NOMO-1 (cell line): ENCODE measurements around the gene WNK2.

Experiments used
- DNase-seq, 2 experiments: peaks; one replicate each; lab custom pipeline; 2025; ENCODE audit not compliant: unreplicated experiment in 2 of 2; lab: John Stamatoyannopoulos, UW

The WNK2 gene

DNA sequence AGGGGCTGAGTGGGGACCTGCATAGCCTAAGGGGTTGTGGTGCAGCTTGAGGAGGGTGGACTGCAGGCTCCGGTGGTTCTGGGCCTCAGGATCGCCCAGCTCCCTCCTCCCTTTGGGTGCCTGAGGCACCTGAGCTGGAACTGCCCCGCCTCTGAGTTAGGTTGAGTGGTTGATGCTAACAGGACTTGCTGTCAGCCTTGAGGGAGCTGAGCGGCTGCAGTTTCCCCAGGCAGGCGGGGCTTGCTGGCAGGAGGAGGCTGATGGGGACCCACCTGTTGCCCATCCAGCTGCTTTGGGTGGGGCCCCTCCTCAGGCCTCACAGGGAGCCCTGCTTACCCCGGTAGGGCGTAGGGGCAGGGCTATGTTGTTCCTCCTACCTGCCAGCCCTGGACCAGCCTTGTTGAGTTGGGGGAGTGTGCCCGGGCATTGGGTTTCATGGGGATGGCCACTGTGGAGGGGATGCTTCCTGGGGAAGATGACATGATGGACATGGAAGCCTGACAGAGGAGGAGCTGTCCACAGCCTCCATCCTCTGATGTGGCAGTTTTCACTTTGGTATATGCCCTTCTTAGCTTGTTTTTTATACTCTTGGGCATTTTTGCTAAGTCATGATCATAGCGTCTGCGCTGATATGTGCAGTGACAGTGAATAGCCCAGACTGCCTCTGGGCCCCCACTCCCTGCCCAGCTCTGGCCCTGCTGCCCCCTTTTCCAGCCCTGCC lies 14.3 kb downstream of the WNK2 start:
- no peak for DNase-seq

GRCh38 chr9:93198838-93199625 lies 15.1 kb downstream of the WNK2 start:
- no peak for DNase-seq

- no peak for DNase-seq
Measured at GRCh38 chr9:93200449-93200742, 16.5 kb downstream of the WNK2 start.

DNA sequence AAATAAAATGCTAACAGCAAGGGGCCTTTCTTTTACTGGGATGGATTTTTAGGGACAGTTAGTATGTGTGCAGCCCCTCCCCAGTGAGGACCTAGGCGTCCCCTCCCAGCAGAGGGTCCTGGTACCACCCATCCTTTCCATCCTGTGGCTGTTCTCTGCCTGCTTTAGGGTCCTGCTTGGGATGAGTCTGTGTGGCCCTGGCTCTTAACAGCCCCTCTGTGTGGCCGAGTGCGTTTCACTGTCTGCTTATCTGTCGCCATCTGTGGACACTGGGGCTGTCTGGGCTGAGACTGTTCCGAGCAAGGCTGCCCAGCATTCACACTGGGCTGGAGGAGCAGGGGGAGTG lies 17.0 kb downstream of the WNK2 start:
- DNase-seq: no peak

DNA sequence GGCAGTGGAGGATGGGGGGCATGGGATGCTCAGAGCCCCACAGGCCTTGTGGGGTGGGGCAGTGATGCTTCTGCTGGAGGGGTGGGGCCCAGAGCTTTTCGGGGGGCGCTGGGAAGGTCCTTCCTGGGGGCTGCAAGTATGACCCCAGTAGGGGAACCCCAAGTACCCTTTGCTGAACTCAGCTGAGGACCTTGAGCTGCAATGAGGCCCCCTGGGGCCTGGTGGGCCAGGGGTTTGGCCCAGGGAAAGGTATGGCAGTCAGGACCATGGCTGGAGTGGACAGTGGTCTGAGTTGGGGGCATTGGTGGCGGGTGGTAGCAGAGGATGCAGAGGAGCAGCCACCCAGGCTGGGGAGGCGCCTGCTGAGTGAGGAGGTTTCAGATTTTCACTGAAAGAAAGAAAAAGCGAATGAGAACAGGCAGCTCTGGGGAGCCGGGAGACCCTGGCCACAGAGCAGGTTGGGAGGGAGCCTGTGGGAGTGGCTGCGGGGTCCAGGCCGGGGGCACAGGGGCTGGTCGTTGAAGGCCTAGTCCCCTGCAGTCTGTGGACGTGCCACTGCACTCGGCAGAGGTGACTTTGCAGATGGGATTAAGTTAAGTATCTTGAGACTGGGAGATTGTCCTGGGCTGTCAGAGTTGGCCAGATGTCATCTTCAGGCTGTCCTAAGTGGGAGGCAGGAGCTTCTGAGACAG lies 19.2 kb downstream of the WNK2 start:
- no peak for DNase-seq

DNA sequence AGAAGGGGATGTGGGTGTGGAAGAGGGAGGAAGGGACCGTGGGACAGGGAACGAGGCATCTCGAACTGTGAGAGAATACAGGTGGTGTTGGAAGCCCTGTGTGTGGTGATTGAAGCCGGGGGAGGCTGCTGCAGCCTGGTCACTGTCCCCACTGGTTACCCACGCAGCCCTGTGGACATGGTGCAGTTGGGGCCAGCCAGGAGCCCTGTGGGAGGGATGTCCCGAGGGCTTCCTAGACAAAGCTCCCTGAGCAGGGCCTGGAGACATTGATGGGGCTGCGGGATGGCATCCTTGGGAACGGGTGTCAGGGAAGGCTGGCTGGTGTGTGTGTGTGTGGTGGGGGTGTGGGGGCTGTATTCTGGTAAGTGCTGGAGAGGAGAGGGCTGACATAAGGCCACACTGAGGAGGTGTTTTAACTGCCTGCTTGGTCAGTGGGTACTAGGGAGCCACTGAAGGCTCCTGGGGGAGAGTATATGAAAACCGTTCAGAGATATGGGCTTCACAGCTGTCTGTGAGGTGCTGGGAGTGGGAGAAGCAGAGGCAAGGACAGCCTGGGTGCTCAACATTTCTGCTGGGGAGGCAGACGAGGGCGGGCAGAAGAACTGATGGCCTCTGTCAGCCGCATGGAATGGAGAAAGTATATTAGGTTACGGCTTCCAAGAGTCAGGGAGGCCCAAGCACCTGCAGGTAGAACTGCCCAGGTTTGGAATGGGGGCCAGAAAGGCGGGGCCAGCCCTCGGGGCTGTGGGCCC lies 20.0 kb downstream of the WNK2 start:
- no peak for DNase-seq

GRCh38 chr9:93204470-93205043 lies 20.6 kb downstream of the WNK2 start:
- no peak for DNase-seq

GRCh38 chr9:93205045-93205768 lies 21.3 kb downstream of the WNK2 start:
- DNase-seq: no peak

DNA sequence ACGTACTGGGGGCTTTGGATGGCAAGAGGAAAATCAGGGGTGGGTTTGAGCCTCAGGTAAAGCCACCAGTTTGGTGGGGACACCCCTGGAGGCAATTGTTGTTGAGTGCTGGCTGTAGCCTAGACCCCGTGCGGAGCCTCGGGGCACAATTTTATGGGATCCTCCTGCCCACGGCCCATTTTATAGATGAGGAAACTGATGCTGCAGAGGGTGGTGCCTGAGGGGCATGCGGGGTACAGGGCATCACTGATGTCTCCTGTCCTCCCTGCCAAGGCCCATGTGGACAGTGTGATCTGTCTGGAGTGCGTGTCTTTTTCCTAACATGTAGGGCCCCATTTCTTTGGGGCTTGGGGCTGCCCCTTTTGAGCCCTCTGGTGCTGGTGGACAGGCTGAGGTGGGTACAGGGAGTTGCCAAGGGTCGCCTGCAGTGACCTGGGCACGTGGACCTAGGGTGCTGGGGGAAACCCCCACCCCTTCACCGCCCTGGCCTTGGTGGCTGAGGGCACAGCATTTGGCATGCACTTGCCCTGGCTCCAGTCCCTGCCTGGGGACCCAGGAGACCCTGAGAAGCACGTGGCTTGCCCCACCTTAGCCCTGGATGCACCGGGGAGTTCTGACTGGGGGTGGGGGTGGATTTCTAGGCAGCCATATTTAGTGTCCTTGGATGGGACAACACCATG lies 22.1 kb downstream of the WNK2 start:
- no peak for DNase-seq

- no peak for DNase-seq
Measured at GRCh38 chr9:93206576-93207155, 22.7 kb downstream of the WNK2 start.

GRCh38 chr9:93207326-93207814 lies 23.4 kb downstream of the WNK2 start:
- no peak for DNase-seq

DNA sequence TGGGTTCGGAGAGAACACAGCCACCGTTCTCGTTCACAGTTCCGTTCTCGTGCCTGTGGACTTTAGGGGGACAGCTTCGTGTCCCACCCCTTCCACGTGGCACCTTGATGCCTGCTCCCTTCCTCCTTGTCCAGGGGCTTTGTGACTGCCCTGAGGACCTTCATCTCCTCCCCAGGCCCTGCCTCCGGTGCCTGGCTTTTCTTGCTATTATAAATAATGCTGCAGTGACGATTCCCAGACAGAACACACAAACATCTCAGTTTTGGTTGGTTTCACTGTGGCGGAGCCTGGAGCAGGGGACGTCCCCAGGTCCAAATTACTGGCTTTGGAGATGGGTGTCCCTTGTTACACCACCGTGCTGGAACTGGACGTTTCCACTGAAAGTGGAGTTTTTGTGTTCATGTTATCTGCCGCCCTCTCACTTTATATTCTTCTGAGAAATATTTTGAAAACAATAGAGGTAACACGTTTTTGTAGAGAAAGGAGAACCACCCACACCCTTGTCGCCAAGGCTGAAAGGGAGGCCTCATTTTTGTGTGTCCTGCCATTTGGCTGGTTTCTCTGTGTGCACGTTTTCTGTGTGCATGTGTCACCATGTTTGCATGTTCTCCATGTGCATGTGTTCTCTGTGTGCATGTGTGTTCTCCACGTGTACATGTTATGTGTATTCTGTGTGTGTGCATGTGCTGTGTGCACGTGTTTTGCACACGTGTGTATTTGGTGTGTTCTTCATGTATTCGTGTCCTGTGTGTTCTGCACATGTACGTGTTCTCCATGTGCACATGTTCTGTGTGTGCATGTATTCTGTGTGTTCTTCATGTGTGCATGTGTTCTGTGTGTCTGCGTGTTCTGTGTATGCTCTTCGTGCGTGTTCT lies 24.2 kb downstream of the WNK2 start:
- DNase-seq: no peak

DNA sequence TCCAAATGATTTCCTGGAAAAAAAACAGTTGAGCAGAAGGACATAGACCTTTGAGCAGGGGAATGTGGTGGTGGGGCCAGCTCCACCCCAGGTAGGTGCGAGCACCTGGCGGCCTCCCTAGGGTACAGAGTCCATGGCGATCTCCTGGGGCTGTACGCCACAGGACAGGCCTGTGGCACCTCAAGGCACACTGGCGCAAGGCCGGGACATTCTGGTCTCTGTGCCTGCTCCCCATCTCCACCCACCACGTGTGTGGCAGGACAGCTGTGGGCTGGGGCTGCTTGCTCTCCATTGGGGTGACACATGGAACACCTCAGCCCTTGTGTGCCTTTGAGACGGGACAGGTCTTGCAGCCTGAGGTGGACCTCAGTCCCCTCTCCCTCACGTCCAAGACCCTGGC lies 25.2 kb downstream of the WNK2 start:
- DNase-seq: no peak

GRCh38 chr9:93209576-93210323 lies 25.8 kb downstream of the WNK2 start:
- no peak for DNase-seq

DNA sequence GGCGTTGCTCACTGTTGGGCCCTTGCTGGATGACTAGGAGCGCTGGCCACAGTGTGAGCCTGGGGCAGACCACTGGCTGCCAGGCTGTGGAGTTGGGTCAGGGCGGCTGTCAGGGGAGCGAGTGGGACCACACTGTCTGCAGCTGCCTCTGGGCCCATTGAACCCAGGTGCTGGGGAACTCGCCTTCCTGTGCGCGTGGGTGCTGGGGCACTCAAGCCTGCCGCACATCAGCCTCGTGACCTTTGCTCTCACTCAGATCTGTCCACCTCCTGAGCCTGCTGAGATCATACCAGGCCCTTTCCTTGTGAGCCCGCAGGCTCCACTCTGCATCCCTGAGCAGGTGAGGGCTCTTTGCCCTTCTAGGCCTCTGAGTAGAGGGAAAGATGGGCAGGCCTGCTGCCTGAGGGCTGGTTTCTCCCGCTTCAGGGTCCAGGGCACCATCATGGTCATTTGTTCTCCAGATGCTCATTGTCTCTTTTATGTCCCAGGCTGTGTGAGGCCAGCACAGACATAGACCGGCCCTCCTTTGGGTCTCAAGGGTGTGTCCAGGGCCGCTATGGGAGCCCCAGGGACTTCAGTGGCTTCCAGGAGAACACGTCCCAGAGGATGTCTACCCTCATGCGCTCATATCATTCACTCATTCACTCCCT lies 26.5 kb downstream of the WNK2 start:
- DNase-seq: no peak

- DNase-seq: no peak
Measured at GRCh38 chr9:93210974-93211653, 27.2 kb downstream of the WNK2 start.

DNA sequence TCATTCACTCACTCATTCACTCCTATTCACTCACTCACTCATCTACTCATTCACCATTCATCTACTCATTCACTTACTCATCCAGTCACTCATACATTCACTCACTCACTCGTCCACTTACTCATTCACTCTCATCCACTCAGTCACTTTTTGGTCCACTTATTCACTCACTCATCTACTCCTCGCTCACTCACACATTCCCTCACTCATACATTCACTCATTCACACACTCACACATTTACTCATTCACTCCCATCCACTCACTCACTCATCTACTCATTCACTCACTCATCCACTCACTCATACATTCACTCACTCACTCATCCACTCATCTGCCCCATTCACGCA lies 27.7 kb downstream of the WNK2 start:
- no peak for DNase-seq
